GM19452 (cell line): Measurements from ENCODE around the gene HGS.
"Not testable (repeated sequence)": the region's sequence is repeated elsewhere in the genome, so short reads cannot be mapped to it uniquely, and the experiment has no call there.

Source experiments
- ATAC-seq: cut with Tn5 transposase; IDR thresholded peaks from one replicate; pipeline ENCODE4 v1.9.1; 2021; ENCODE audit not compliant: unreplicated experiment

HGS gene

GRCh38 chr17:81655378-81656117, 28.3 kb upstream of the HGS start:
- ATAC-seq, result no peak

GRCh38 chr17:81656118-81656743, 27.6 kb upstream of the HGS start, which contains the start of gene PDE6G:
Gene PDE6G (minus strand): TSS chr17:81656542. CDS start chr17:81653305, 3,237 bp downstream.
- ATAC-seq, result no peak

GRCh38 chr17:81656835-81657234, 27.0 kb upstream of the HGS start:
- ATAC-seq, result no peak

DNA sequence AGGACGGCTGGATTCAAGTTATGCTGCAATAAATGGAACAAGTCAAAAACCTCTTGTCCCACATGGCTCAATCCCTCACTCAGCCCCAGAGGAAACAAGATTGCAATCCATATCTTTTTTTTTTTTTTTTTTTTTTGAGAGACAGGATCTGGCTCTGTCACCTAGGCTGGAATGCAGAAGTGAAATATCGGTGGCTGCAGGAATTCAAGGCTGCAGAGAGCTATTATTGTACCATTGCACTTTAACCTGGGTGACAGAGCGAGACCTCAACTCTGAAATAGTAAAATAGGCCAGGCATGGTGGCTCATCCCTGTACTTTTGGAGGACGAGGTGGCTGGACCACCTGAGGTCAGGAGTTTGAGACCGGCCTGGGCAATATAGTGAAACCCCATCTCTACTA, 24.8 kb upstream of the HGS start:
- no peak for ATAC-seq

DNA sequence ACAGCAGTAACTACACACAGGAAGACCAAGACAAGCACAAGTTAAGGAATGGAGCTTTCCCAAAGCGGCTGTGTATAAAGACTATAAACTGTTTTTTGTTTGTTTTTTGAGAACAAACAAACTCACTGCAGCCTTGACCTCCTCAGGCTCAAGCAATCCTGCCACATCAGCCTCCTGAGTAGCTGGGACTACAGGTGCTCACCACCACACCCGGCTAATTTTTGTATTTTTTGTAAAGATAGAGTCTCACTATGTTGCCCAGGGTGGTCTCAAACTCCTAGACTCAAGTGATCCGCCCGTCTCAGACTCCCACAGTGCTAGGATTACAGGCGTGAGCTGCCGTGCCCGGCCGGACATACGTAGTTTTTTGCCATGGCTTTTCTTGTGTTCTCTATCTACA, 23.4 kb upstream of the HGS start:
- ATAC-seq, result no peak

- no peak for ATAC-seq
Measured at GRCh38 chr17:81662002-81662401, 21.8 kb upstream of the HGS start.

DNA sequence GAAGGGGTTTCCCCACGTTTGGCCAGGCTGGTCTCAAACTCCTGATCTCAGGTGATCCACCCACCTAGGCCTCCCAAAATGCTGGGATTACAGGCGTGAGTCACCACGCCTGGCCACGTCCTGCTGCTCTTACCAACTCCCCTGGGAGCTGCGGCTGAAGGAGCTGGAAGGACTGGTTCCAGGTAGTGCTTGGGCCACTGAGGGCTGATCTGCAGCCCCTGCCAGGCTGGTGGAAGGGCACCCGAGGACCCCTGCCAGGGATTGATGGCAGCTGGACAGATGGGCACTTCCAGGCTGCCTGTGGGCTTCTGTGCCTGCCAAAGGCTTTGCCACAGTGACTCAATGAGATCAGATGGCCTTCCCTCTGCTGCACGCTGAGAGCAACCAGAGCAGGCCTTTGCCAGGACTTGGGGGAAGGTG, 19.8 kb upstream of the HGS start:
- no peak for ATAC-seq

- ATAC-seq, result no peak
Measured at GRCh38 chr17:81665205-81666091, 18.4 kb upstream of the HGS start.

DNA sequence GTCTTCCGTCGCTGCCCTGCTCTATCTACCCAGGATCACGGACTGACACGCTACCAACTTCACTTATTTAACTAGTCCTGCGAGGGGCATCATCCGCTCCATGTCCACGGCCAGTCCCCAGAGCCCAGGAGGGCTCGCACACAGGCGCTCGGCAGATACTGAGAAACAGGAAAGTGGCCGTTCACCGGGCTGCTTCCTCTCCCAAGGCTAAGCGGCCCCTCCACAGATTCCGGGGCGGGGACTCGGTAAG, 17.8 kb upstream of the HGS start:
- no peak for ATAC-seq

GRCh38 chr17:81666342-81667191, 17.2 kb upstream of the HGS start, which contains the start of the genes CCDC137 and OXLD1:
Gene CCDC137 (plus strand): TSS chr17:81666737. CDS start chr17:81666767, 30 bp downstream.
Gene OXLD1 (minus strand): TSS chr17:81666605. CDS start chr17:81666577, 28 bp downstream.
- peak; percentile 93 for ATAC-seq

GRCh38 chr17:81667754-81668153, 16.1 kb upstream of the HGS start:
- ATAC-seq, result no peak

DNA sequence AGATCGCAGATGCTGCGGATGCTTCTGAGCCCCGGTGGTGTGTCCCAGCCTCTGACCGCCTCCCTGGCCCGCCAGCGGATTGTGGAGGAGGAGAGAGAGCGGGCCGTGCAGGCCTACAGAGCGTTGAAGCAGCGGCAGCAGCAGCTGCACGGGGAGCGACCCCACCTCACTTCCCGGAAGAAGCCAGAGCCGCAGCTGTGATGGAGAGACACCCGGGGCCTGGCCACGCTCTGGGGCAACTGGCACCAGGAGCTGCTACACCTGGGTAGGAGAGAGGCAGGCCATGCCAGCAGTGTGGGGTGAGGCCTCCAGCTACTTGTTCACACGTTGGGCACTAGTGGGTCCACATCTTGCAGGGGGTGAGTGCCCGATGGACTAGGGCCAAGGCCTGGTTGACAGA, 11.3 kb upstream of the HGS start:
- no peak for ATAC-seq

- ATAC-seq, result no peak
Measured at GRCh38 chr17:81672954-81673353, 10.9 kb upstream of the HGS start.

DNA sequence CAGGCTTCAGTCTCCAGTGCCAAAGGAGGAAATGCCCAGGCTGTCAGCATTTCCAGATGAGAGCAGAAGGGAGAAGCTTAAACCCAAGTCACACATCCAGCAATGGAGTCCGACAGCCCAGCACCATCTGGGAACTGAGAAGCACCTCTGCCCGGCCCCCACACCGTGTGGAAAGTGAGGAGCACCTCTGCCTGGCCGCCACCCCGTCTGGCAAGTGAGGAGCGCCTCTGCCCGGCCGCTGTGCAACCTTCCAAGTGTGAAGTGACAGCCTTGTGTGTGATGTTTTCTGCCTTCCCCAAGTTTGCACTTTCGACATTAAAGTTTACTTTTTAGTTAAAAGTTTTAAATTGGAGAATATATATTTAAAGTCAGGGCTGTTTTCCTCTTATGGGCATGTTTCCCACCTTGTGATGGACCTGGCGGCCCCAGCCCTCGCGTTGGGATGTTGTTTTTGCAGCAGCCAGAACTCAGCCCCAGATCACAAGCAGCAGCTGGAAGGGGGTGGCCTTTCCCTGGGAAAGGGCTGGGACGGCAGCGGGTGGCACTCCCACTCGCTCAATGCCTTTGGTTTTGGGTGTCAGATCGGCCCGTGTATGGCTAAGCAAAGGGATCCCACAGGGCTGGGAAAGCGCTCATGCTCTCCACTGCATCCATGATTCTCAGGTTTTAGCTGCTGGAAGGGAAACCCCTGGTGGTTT, 10.1 kb upstream of the HGS start:
- no peak for ATAC-seq

DNA sequence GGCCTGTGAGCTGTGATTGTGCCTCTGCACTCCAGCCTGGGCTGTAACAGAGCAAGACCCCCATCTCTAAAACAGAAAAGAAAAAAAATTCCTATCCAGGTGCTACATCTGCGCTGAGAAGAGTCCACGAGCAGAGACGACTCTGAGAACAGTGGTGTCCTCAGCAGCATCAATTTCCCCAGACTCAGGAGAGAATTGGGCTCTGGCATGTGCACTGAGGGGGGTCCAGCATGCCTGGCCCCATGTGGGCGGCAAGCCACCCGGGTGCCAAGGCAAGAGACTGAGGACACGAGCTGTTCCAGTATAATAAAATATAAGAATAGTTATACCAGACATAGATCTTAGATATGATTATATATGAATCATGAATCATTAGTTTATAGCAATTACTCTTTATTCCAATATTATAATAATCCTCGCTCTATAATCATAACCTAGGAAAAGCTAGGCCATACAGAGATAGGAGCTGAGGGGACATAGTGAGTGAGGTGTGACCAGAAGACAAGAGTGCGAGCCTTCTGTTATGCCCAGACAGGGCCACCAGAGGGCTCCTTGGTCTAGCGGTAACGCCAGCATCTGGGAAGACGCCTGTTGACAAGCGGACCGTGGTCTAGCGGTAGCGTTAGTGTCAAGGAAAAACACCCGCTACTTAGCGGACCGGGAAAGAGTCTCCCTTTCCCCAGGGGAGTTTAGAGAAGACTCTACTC, 8.1 kb upstream of the HGS start:
- ATAC-seq, result not testable (repeated sequence)

GRCh38 chr17:81676906-81677305, 6.9 kb upstream of the HGS start:
- no peak for ATAC-seq

- no peak for ATAC-seq
Measured at GRCh38 chr17:81680150-81680549, 3.7 kb upstream of the HGS start.

GRCh38 chr17:81681672-81682071, 2.1 kb upstream of the HGS start:
- no peak for ATAC-seq

DNA sequence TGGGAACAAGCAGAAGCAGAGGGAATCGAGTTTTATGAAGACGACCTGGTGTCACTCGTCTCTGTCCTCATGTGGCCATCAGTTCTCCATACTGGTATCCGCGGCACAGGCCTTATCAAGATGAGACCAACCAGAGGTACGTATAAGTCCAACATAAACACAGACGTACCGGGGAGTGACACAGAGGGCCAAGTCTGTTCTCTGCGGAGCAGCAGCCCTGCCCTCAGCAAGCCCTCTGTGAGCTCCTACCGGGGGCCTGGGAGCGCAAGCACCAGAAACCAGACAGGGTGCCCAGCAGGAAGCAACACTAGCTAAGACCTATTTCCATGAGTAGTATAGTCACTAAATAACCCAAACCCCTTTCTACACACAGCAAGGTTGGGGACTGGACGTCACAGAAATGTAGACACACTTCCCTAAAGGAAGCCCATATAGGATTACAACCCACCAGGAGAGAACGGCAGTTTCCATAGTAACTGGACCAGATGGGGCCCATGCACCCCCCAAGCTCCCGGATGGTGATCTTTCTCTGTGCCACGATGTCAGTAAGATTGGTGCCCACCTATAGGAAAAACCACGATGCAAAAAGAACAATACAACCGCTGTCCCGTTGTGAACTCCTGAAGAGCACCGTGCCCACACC, 1.1 kb upstream of the HGS start:
- no peak for ATAC-seq
